ENCODE data around the gene SERGEF. TPM values are rescaled to one million over a fixed set of nuclear protein-coding genes. Genes with fewer than 3 reads are reported as not detected.

The SERGEF gene
- total RNA-seq, 8 experiments from 2014 or later = 20.5 to 39.0 (median 29.5) TPM

DNA sequence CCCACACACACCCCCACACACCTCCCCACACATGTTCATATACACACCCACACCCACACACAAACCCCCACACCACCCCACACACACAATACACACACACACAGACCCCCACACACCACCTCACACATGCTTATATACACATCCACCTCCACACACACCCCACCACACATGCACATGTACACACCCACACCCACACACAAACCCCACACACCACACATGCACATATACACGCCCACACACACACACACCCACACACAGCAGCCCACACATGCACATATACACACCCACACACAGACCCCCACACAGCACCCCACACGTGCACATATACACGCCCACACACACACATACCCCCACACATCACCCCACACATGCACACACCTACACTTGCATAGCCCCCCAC, 249.1 kb downstream of the SERGEF start:
- Histone ChIP-seq H3K27ac (no peak overlapping the region), H3K4me1 (replicated peaks in 1 of 2) (peaks cover 23 to 24% of the 10 kb centered on the region in 2 donors), H3K4me3 (no peak overlapping the region)
- no peak for ATAC-seq (replicated peaks in 6 of 8)
- in situ Hi-C loops (cut with MboI; ENCODE audit: low pct_unique_long_range_greater_than_20kb in 2 of 9, low sequenced_read_pairs in 9 of 9, unreplicated experiment in 9 of 9) = loop anchor here in 1 of 9 experiments (10.0 kb wide), 1 partner anchor 211 kb away; no protein-coding TSS in a partner anchor
- WGBS, 10 experiments = no CpG with 5 or more reads among the region's 3 CpGs

DNA sequence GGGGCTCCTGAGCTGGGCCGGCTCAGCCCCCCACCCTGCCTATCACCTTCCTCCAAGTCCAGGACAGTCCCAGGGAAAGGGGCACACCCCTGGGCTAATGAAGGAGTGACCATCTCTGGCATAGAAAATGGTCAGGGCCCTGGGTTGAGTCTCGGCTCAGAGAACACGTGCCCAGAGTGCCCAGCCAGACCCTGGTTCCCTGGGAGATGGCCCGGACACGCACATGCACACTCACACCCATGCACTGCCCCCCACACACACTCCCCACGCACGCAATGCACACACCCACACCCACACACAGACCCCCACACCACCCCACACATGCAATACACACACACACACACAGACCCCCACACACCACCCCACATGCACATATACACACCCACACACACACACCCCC, 249.6 kb downstream of the SERGEF start:
- ATAC-seq (replicated peaks in 6 of 8) = no peak
- Histone ChIP-seq H3K4me1 (replicated peaks in 1 of 2) (peaks cover 23 to 24% of the 10 kb centered on the region in 2 donors), H3K27ac (no peak overlapping the region), H3K4me3 (no peak overlapping the region)
- in situ Hi-C loops (cut with MboI; ENCODE audit: low pct_unique_long_range_greater_than_20kb in 2 of 9, low sequenced_read_pairs in 9 of 9, unreplicated experiment in 9 of 9) = loop anchor here in 1 of 9 experiments (10.0 kb wide), 1 partner anchor 212 kb away; no protein-coding TSS in a partner anchor
- WGBS, 10 experiments = 0% methylated on average over 1 of the region's 7 CpGs; no CpG with 5 or more reads in 9 of the 10 experiments

DNA sequence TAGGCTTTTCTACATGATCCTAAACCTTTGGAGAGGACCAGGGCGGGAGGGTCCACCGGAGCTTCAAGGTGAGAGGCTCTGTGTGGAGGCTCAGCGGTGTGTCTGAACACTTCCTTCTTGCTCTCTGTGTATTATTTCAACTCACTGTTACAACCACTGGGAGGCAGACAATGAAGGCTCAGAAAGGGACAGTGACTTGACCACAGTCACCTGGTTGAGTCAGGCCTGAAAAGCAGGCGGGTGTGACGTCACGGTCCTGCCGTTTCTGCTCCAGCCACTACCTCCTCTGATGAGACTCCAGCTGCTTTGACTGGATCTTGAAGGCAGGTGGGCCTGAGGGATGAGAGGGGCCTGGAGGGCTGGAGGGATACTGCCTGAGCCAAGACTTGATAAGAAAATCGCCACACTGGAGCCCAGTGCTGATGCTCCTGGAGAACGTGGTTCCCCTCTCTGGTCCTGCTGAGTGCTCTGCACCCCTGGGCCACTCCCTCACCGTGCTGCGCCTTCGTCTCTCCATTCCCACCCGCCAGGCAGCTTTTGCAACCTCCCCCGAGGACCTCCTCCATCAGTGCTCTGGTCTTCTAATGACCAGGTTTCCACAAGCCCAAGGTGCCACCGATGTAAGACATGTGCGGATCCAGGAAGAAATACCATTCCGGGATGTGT, 250.4 kb downstream of the SERGEF start:
- Histone ChIP-seq H3K4me3 (no peak overlapping the region), H3K27ac (no peak overlapping the region), H3K4me1 (replicated peaks in 1 of 2) (peaks cover 23 to 24% of the 10 kb centered on the region in 2 donors)
- 76 to 100% (median 88%) methylated on average over 1 to 9 of the region's 17 CpGs; no CpG with 5 or more reads in 5 of the 10 experiments for WGBS, 10 experiments
- no peak for ATAC-seq (replicated peaks in 6 of 8)
- in situ Hi-C loops (cut with MboI; ENCODE audit: low pct_unique_long_range_greater_than_20kb in 2 of 9, low sequenced_read_pairs in 9 of 9, unreplicated experiment in 9 of 9) = loop anchor here in 1 of 9 experiments (10.0 kb wide), 1 partner anchor 212 kb away; no protein-coding TSS in a partner anchor

DNA sequence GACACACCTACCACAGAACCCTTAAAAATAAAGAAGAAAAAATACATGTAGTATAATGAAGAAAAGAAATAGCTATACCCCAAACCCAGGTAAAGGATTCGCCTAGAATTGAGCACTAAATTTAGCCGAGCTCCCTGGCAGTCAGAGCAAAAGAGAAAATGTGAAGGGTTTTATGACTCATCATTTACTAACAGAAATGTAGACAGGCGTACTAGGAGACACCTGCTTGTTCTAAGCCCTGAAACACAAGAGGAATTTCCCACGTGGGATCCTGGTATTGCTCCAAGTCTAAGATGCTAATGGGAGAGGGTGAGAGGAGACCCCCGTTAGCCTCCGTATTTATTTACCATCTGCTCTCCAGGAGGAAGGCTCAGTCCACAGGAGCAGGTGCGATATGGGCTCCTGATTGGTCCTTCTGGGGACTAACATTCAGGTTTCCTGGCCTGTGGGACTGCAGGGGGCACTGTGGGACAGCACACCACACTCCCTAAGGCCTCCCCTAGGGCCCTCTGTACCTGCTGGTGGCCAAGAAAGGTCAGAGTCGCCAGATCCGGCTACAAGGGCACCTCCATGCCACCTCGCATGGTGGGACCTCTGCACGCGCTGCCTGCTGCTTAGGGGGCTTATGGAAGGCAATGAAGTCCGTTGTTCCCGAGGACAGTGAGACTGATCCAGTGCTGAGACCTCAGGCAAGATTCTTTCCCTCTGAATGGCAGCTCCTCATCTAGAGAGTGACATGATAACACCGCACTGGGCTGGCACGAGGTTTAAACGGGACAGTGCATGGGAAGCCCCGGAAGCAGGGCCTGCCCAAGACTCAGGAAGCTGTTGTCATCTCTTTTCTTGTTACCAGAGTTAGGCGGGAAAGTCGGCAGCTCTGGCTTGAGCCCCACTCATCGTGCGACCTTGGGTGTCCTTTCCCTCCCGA, 252.5 kb downstream of the SERGEF start:
- H3K4me3 ChIP-seq = no peak overlapping the region
- H3K4me1 ChIP-seq (replicated peaks in 1 of 2) = peaks cover 12 to 14% of the 10 kb centered on the region in 2 donors
- peak in 6 of 8 experiments; percentile 28 to 93 (median 70) for ATAC-seq (replicated peaks in 6 of 8)
- in situ Hi-C loops (cut with MboI; ENCODE audit: low pct_unique_long_range_greater_than_20kb in 2 of 9, low sequenced_read_pairs in 9 of 9, unreplicated experiment in 9 of 9) = loop anchor here in 1 of 9 experiments (10.0 kb wide), 1 partner anchor 214 kb away; no protein-coding TSS in a partner anchor
- no peak overlapping the region for H3K27ac ChIP-seq
- 0 to 100% (median 63%) methylated on average over 1 to 14 of the region's 23 CpGs; no CpG with 5 or more reads in 1 of the 10 experiments for WGBS, 10 experiments

DNA sequence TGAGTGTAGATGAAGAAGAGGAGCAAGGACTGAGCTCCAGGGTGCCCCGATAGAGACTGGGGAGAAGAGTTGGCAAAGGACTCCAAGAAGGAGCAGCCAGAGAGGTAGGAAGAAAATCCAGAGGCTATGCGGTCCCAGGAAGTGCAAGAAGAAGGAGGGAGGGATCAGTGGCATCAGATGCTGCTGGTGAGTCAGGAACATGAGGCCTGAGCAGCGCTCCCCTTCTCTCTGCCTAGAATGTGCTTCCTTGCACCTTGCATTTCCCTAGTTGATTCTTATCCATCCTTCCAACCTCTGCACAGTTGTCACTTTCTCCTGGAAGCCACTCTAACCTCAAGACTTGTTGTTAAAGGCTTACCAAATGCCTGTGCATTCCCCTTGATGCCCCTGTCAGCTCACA, 257.0 kb downstream of the SERGEF start:
- WGBS, 10 experiments = 25 to 100% (median 94%) methylated on average over 1 to 3 of the region's 3 CpGs; no CpG with 5 or more reads in 3 of the 10 experiments
- H3K4me1 ChIP-seq (replicated peaks in 1 of 2) = peaks cover 2 to 16% of the 10 kb centered on the region in 2 donors
- H3K4me3 ChIP-seq = no peak overlapping the region
- no peak overlapping the region for H3K27ac ChIP-seq
- in situ Hi-C loops (cut with MboI; ENCODE audit: low pct_unique_long_range_greater_than_20kb in 2 of 9, low sequenced_read_pairs in 9 of 9, unreplicated experiment in 9 of 9) = no loop called here
- no peak for ATAC-seq (replicated peaks in 6 of 8)

DNA sequence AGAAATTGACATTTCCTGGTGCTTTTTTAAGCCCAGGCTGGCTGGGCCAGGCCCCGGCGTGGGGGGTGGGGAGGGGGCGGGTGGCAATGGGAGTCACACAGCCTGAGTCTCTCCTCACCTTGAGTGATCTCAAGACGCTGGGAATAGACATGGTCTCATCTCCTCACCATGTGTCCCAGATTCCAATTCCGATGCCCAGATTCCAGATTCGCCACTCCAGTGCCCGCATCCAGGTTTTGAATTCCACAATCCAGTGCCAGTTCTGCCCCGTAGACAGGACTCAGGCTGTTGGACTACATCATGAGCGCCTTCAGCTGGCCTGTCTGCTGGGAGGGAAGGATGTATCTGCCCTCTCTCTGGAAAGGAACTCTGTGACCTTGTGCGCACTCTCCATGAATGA, 259.2 kb downstream of the SERGEF start:
- Histone ChIP-seq H3K4me3 (no peak overlapping the region), H3K27ac (no peak overlapping the region), H3K4me1 (replicated peaks in 1 of 2) (peaks cover 15 to 30% of the 10 kb centered on the region in 2 donors)
- in situ Hi-C loops (cut with MboI; ENCODE audit: low pct_unique_long_range_greater_than_20kb in 2 of 9, low sequenced_read_pairs in 9 of 9, unreplicated experiment in 9 of 9) = no loop called here
- no peak for ATAC-seq (replicated peaks in 6 of 8)
- 48 to 100% (median 100%) methylated on average over 1 to 6 of the region's 10 CpGs; no CpG with 5 or more reads in 7 of the 10 experiments for WGBS, 10 experiments

DNA sequence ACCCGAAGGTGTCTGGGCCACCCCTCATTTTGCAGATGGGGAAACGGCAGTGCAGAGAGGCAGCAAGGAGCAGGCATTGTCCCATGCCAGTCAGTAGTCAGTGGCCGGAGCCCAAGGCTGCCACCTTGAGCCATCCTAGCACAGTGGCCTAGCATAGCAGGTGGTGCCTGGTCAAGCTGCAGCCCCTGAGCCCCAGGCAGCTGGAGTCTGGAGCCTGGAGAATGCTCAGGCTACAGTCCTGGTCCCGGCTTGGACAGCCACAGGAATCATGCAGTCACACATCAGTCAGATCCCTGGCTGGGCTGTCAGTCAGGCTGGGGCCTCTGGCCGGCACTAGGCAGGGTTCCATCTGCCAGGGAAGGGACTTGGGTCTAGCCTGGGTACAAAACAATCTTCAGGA, 259.7 kb downstream of the SERGEF start:
- 20 to 100% (median 80%) methylated on average over 1 to 3 of the region's 5 CpGs; no CpG with 5 or more reads in 3 of the 10 experiments for whole genome bisulfite sequencing, 10 experiments
- no peak overlapping the region for H3K4me3 ChIP-seq
- ATAC-seq (replicated peaks in 6 of 8) = no peak
- H3K4me1 ChIP-seq (replicated peaks in 1 of 2) = peaks cover 15 to 30% of the 10 kb centered on the region in 2 donors
- in situ Hi-C loops (cut with MboI; ENCODE audit: low pct_unique_long_range_greater_than_20kb in 2 of 9, low sequenced_read_pairs in 9 of 9, unreplicated experiment in 9 of 9) = no loop called here
- no peak overlapping the region for H3K27ac ChIP-seq

DNA sequence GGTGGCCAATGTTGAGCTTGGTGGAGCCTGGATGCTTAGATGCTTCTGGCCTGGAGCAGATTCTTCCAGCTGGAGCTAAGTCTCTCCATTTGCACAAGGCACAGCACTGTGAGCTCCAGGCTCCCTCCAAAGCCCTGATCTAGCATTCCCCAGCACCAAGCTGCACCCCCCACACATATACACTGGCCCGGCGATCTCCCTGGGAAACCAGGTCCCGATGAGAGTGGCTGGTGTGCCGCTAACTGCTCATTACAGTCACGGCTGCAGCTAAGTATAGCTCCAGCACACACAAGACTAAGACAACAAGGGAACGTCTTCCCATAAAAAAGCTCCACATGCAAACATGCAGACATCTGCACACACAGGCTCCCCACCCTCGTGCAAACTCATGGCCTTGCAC, 260.7 kb downstream of the SERGEF start:
- peak in 6 of 8 experiments; percentile 34 to 92 (median 70) for ATAC-seq (replicated peaks in 6 of 8)
- in situ Hi-C loops (cut with MboI; ENCODE audit: low pct_unique_long_range_greater_than_20kb in 2 of 9, low sequenced_read_pairs in 9 of 9, unreplicated experiment in 9 of 9) = no loop called here
- 12 to 89% (median 66%) methylated on average over 1 to 7 of the region's 7 CpGs; no CpG with 5 or more reads in 4 of the 10 experiments for WGBS, 10 experiments
- Histone ChIP-seq H3K27ac (no peak overlapping the region), H3K4me1 (replicated peaks in 1 of 2) (peaks cover 15 to 30% of the 10 kb centered on the region in 2 donors), H3K4me3 (no peak overlapping the region)

DNA sequence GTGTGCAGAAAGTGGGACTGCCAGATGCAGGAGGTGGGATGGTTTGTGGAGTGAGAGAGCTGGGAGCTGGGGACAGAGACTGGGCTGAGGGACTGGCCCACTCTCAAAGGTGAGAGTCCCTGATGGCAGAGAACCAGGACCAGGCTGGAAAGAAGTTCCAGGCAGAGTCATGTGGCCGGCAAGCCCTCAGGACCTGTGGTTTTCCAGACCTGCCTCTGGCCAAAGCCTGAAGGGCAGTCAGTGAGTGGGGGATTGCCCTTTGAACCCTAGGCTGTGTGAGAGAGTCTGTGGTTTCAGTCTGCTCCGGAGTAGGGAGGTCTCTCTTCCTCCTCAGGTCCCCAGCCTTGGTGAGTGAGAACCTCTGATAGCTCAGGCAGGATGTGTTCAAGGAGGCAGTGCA, 261.3 kb downstream of the SERGEF start:
- H3K27ac ChIP-seq = peak overlapping the region in 1 of 2 donors; percentile 35
- 23 to 100% (median 80%) methylated on average over 1 to 2 of the region's 2 CpGs; no CpG with 5 or more reads in 5 of the 10 experiments for WGBS, 10 experiments
- peaks cover 15 to 30% of the 10 kb centered on the region in 2 donors for H3K4me1 ChIP-seq (replicated peaks in 1 of 2)
- in situ Hi-C loops (cut with MboI; ENCODE audit: low pct_unique_long_range_greater_than_20kb in 2 of 9, low sequenced_read_pairs in 9 of 9, unreplicated experiment in 9 of 9) = no loop called here
- no peak overlapping the region for H3K4me3 ChIP-seq
- ATAC-seq (replicated peaks in 6 of 8) = no peak

DNA sequence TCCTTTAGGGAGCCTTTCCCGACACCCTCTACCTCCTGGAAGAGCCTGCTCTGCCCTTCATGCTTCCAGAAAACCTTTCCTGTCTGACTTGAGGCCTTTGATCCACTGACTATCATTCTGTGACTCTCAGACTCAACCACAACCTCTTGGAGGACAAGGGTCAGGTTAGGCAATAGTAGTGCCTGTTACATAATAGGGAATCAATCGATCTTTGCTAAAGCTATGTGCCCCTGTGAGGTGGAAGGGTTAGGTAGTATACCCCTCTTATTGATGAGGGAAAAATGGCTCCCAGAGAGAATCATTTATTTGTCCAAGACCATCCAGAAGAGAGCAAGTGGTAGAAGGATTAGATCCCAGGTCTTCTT, 262.1 kb downstream of the SERGEF start:
- Histone ChIP-seq H3K4me1 (replicated peaks in 1 of 2) (peaks cover 15 to 30% of the 10 kb centered on the region in 2 donors), H3K27ac (peak overlapping the region; percentile 35 to 63), H3K4me3 (no peak overlapping the region)
- WGBS, 10 experiments = 17 to 83% (median 67%) methylated on average over 1 of the region's 2 CpGs; no CpG with 5 or more reads in 3 of the 10 experiments
- in situ Hi-C loops (cut with MboI; ENCODE audit: low pct_unique_long_range_greater_than_20kb in 2 of 9, low sequenced_read_pairs in 9 of 9, unreplicated experiment in 9 of 9) = no loop called here
- ATAC-seq (replicated peaks in 6 of 8) = no peak

DNA sequence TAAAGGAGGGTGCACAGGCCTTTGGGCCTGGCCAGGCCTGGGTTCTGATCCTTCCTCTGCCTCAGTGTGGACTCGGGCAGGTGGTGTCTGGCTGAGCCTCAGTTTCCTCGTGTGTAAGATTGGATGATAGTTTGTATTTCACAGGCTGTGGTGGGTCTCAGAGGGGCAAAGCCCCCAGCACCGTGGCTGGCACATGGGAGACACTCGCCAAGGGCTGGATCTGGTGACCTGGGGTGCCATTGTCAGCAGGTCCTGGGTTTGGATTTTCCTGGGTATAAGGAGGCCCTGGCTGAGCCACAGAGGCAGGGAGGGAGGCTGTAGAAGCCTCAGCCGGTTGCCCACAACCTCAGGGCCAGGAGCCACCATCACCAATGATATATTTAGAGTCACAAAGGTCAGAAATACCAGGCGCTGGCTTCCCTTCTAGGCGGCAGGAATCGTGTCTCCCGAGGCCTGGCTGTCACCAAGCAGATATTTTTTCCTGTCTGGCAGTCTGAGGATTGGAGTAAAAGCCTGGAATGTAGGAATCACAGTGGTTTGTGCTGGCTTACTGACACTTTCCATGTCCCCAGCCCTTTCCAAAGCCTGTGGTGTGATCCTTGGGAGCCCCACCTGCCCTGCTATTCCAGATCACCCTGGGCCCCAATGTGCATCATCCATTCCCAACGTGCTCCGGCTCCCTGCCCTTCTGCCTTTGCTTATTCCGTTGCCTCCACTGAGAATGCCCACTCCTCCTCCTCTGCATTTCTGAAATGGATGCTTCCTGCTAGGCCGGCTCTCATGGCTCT, 262.6 kb downstream of the SERGEF start:
- H3K27ac ChIP-seq = peak overlapping the region; percentile 43 to 63
- WGBS, 10 experiments = 20 to 100% (median 50%) methylated on average over 1 to 7 of the region's 13 CpGs; no CpG with 5 or more reads in 3 of the 10 experiments
- peaks cover 15 to 30% of the 10 kb centered on the region in 2 donors for H3K4me1 ChIP-seq (replicated peaks in 1 of 2)
- H3K4me3 ChIP-seq = no peak overlapping the region
- peak in 4 of 8 experiments; percentile 52 to 87 (median 74) for ATAC-seq (replicated peaks in 6 of 8)
- in situ Hi-C loops (cut with MboI; ENCODE audit: low pct_unique_long_range_greater_than_20kb in 2 of 9, low sequenced_read_pairs in 9 of 9, unreplicated experiment in 9 of 9) = no loop called here

Data from motor neuron (in vitro differentiated cells).